HG03521 (cell line): ENCODE measurements around the gene LYSET.
"Not testable (repeated sequence)": the region's sequence is repeated elsewhere in the genome, so short reads cannot be mapped to it uniquely, and the experiment has no call there.

Experiments
- ATAC-seq: cut with Tn5 transposase; IDR thresholded peaks from one replicate; pipeline ENCODE4 v1.9.1; 2021; ENCODE audit warnings: mild to moderate bottlenecking, moderate library complexity; ENCODE audit not compliant: unreplicated experiment

Gene LYSET

DNA sequence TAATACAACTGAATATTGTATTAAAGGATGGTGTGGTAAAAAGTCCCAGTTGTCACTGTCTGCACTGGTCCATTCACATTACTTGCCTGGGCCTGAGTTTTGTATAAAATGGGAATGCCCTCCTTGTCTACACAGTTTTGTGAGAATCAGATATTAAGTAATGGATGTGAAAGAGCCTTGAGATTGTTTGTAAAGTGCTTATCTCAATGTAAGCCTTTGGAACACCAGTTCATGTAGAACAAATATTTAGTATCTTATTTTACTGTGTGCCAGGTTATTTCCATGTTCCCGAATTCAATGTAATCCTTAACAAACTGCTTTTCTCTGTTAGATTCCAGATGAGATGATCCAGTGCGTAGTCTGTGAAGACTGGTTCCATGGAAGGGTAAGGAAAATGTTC is 29.5 kb downstream of the LYSET start:
- ATAC-seq = no peak

DNA sequence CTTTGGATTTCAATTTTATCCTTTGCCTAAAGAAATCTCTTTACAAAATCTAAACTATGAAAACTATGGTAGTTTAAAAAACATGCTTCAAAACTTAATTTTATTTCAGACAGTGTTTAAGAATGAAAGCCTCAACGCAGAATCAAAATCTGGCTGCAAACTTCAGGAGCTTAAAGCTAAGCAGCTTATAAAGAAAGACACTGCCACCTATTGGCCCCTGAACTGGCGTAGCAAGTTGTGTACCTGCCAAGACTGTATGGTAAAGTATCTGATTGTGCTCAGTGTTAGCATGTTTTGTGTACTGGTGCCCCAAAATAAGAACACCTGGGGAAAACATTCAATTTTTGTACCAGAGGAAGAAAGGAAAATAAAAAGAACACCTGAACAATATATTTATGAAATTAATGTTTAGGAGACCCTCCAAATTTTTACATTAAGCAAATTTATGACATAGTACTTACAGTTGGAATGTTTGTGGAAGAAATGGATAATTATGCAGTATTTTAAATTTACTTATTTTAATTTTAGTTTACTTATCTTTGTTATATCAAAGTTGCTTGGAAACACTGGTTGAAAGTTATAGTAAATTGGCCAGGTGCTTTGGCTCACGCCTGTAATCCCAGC is 34.1 kb downstream of the LYSET start:
- ATAC-seq = no peak

DNA sequence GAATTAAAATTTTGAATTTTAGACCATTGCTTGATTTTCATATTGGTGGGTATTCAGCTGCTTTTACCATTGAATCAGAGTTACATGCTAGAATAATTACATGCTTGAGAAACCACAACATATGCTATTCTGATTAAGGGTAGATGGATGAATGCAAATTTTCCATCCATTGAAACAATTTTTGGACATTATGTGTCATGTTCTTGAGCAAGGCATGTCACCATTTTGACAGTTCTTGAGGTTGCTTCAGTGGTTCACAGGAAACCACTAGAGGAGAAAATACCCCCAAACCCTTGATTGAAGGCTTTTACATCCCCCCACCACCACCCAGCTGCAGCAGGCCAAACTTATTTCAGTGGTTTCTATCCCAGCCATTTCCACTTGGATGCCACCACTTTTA is 35.4 kb downstream of the LYSET start:
- no peak for ATAC-seq

DNA sequence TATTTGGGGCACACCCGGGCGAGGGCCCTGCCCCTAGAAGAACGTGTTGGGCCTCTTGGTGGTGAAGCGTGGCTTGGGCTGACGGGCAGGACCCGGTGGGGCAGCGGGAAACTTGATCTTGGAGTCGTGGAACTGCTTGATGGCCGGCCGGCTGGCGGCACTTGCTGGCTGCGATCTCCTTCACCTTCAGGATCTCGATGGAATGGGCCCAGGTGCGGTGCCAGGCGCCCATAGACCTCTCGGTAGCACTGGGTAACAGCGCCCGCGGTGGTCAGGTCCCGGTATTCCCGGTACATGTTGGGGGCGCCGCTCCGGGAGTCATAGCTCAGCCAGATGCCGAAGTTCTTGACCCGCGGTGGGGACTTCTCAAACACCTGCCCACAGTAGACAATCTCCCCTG is 38.4 kb downstream of the LYSET start:
- no peak for ATAC-seq

DNA sequence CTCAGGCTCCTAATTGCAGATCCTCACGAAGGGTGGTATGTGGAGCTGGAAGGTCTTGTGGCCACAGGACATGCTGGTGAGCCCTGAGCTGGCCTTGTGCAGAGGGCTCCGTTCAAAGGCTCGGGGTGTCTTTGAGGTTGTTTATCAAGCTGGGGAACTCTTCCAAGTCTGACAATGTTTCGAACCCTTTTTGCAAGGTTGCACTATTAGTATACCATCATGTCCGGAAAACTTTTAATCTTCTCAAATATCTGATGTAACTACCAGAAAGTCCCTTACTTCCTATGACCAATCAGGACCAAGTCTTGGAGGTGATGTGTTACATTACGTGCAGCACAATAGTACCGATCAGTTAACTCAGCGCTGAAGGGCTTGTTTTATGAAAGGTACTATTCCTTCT is 43.4 kb downstream of the LYSET start:
- ATAC-seq = no peak

DNA sequence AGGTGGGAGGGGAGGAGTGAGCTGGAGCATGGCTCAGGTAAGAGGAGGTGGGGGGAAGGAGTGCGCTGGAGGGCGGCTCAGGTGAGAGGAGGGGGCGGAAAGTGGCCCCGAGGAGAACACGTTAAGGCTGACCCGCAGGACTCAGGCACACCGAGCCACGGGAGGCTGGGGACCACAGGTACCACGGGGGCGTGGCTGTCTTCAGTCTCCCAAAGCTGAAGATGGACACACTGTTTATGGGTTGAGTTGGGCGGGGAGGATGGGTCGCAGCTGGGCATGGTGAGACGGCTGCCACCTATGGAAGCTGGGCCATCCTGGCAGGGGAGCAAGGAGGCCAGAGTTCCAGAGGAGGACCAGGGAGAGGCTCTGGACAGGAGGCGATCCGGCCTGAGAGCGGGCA is 45.4 kb downstream of the LYSET start:
- no peak for ATAC-seq

DNA sequence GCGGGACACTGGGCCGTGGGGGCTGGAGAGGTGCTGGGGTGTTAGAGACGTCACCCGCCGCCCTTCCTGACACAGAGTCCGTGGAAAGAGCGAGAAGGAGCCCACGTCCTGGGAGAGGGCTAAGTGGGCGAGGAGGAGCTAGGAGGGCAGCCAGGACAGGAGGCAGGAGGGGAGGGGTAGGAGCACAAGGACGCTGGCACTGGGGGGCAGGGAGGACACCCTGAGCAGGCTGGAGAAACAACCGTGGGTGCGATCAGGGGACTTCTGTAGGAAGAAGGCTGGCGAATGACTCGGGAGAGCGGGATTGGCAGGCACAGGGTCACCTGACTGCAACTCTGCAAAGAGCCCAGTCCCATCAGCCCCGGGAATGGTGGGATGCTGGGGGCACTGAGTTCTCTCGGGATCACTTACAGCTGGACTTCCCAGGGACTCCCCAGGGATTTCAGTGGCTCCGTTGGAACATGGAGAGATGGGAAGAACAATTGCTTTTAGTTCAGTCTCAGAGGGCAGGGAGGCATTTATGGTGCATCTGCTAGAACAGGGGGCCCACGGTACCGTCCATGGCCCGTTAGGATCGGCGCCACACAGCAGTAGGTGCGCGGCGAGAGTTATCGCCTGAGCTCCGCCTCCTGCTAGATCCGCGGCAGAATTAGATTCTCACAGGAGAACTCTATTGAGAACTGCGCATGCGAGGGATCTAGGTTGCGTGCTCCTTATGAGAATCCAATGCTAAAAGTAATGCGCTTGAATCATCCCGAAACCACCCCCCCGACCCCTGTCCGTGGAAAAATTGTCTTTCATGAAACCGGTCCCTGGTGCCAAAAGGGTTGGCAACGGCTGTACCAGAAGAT is 46.2 kb downstream of the LYSET start:
- no peak for ATAC-seq

DNA sequence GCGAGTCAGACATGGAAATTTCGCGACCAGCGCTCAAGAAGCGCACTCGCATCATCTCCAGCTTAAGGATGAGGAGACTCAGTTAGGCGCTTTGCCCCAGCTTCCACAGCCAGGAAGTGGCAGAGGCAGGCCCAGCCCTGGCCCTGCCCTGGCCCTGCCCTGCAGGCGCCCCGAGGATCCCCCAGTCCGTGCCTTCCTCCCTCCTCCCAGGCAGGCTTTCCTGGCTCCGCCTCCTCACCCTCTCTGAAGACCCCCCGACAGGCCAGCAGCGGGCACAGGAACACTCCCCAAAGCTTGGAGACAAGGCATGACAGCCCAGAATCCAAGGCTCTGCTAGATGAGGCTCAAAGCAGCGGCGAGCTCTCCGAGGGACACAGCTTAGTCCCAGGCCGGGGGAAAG is 47.0 kb downstream of the LYSET start:
- ATAC-seq = no peak

DNA sequence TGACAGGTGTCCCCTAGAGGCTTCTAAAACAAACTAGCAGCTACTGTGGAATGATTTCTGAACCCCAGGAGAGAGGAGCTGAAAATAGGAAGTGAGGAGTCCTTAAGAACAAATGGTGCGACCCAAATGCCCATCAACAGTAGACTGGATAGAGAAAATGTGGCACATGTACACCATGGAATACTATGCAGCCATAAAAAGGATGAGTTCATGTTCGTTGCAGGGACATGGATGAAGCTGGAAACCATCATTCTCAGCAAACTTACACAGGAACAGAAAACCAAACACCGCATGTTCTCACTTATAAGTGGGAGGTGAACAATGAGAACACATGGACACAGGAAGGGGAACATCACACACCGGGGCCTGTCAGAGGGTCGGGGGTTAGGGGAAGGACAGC is 48.0 kb downstream of the LYSET start:
- ATAC-seq = not testable (repeated sequence)

DNA sequence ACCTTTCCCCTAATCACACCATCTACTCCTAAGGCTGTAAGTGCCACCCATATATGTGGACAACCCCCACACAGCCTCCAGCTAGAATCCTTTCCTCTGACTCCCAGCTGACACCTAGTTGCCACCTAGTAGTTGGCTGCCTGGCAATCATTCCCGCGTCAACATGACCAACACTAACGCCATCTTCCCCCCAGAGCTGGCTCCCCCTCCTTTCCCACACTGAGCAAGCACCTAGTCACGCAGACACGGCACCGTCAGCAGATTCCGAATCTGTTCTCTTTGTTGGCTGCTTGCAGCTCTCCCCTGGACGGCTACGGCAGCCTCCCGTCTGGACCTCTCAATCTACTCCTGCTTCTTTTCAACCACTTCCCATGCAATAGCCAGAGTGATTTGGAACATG is 49.7 kb downstream of the LYSET start:
- no peak for ATAC-seq
